Panc1 (cell line): ENCODE data around the gene TXLNA.

Source experiments
- SIN3A ChIP-seq: IDR thresholded peaks from 2 replicates; pipeline ENCODE4 v1.6.1; 2012; ENCODE audit warnings: low read depth, mild to moderate bottlenecking, low read length, moderate library complexity, borderline replicate concordance; ENCODE audit not compliant: insufficient read depth
- TF ChIP-seq, protein P1 (sequence below): fragments of 450-650 bp; IDR thresholded peaks from 2 replicates; pipeline ENCODE4 v1.5.1; 2017; ENCODE audit warnings: mild to moderate bottlenecking

DNA sequence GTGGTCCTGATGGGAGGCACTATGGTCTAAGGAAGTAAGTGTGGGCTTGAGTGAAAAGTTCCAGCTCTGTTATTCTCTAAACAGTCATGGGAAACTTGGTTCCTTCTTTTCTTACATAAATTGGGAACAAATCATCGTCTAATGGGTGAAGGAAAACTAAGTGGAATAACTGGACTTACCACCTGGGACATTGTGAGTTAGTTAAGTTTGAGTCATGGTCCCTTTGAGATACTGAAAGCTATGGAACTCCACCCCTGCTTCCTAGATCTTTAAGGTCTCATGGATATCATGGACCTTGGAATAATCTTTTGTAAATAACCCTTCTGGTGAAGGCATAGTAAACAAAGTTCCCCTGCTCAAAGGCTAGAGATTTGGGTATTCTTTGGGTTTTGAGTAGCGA, 16.1 kb upstream of the TXLNA start:
- TF ChIP-seq, protein P1, sequence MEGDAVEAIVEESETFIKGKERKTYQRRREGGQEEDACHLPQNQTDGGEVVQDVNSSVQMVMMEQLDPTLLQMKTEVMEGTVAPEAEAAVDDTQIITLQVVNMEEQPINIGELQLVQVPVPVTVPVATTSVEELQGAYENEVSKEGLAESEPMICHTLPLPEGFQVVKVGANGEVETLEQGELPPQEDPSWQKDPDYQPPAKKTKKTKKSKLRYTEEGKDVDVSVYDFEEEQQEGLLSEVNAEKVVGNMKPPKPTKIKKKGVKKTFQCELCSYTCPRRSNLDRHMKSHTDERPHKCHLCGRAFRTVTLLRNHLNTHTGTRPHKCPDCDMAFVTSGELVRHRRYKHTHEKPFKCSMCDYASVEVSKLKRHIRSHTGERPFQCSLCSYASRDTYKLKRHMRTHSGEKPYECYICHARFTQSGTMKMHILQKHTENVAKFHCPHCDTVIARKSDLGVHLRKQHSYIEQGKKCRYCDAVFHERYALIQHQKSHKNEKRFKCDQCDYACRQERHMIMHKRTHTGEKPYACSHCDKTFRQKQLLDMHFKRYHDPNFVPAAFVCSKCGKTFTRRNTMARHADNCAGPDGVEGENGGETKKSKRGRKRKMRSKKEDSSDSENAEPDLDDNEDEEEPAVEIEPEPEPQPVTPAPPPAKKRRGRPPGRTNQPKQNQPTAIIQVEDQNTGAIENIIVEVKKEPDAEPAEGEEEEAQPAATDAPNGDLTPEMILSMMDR, result no peak
- no peak for TF ChIP-seq SIN3A
